ENCODE data around the gene DBF4.
"Not testable (repeated sequence)": the region's sequence is repeated elsewhere in the genome, so short reads cannot be mapped to it uniquely, and the experiment has no call there.

The DBF4 gene

GRCh38 chr7:87876040-87876868 lies at the start of gene DBF4, which contains the start of gene SLC25A40:
TSS of gene DBF4 (plus strand) at chr7:87876493. CDS start at chr7:87876733, 240 bp downstream.
TSS of gene SLC25A40 (minus strand) at chr7:87876360. CDS start at chr7:87858727, 17,633 bp downstream.
- Histone ChIP-seq H3K36me3 (ENCODE audit: control insufficient read depth, insufficient read depth, low read length) (no peaks in the 10 kb centered on the region; the same call in none of the 2 replicates), H3K27me3 (replicated peaks; ENCODE audit: control insufficient read depth, insufficient read depth, low read length) (no peaks in the 10 kb centered on the region), H3K4me3 (replicated peaks; ENCODE audit: low read depth, low read length) (peak within 1 kb of the TSS; percentile 90)
- no peak for TF ChIP-seq CTCF (IDR thresholded peaks at IDR 0.05; ENCODE audit: insufficient read depth, low read length, poor library complexity, severe bottlenecking)
- DNase-seq (ENCODE audit: extremely low read depth, insufficient read length), result peak; percentile 100

GRCh38 chr7:87828383-87828782 lies 47.9 kb upstream of the DBF4 start:
- not testable (repeated sequence) for H3K4me3 ChIP-seq (replicated peaks; ENCODE audit: low read depth, low read length); H3K36me3 ChIP-seq (ENCODE audit: control insufficient read depth, insufficient read depth, low read length); H3K27me3 ChIP-seq (replicated peaks; ENCODE audit: control insufficient read depth, insufficient read depth, low read length); DNase-seq (ENCODE audit: extremely low read depth, insufficient read length)

GRCh38 chr7:87831097-87831496 lies 45.2 kb upstream of the DBF4 start:
- no peak for TF ChIP-seq CTCF (IDR thresholded peaks at IDR 0.05; ENCODE audit: insufficient read depth, low read length, poor library complexity, severe bottlenecking)
- no peak for DNase-seq (ENCODE audit: extremely low read depth, insufficient read length)
- Histone ChIP-seq H3K27me3 (replicated peaks; ENCODE audit: control insufficient read depth, insufficient read depth, low read length) (no peaks in the 10 kb centered on the region), H3K4me3 (replicated peaks; ENCODE audit: low read depth, low read length) (no peak overlapping the region), H3K36me3 (ENCODE audit: control insufficient read depth, insufficient read depth, low read length) (no peaks in the 10 kb centered on the region)

GRCh38 chr7:87833130-87833529 lies 43.2 kb upstream of the DBF4 start:
- no peak for DNase-seq (ENCODE audit: extremely low read depth, insufficient read length)
- H3K36me3 ChIP-seq (ENCODE audit: control insufficient read depth, insufficient read depth, low read length), result no peaks in the 10 kb centered on the region

GRCh38 chr7:87837597-87837996 lies 38.7 kb upstream of the DBF4 start:
- Histone ChIP-seq H3K36me3 (ENCODE audit: control insufficient read depth, insufficient read depth, low read length) (no peaks in the 10 kb centered on the region; the same call in none of the 2 replicates), H3K4me3 (replicated peaks; ENCODE audit: low read depth, low read length) (no peak overlapping the region), H3K27me3 (replicated peaks; ENCODE audit: control insufficient read depth, insufficient read depth, low read length) (no peaks in the 10 kb centered on the region)
- no peak for TF ChIP-seq CTCF (IDR thresholded peaks at IDR 0.05; ENCODE audit: insufficient read depth, low read length, poor library complexity, severe bottlenecking)
- DNase-seq (ENCODE audit: extremely low read depth, insufficient read length), result no peak

More at GRCh38 chr7:87833130-87833529, 43.2 kb upstream of the DBF4 start:
- Histone ChIP-seq H3K27me3 (replicated peaks; ENCODE audit: control insufficient read depth, insufficient read depth, low read length) (no peaks in the 10 kb centered on the region), H3K4me3 (replicated peaks; ENCODE audit: low read depth, low read length) (no peak overlapping the region)
- no peak for TF ChIP-seq CTCF (IDR thresholded peaks at IDR 0.05; ENCODE audit: insufficient read depth, low read length, poor library complexity, severe bottlenecking)

- no peak for DNase-seq (ENCODE audit: extremely low read depth, insufficient read length)
- H3K36me3 ChIP-seq (ENCODE audit: control insufficient read depth, insufficient read depth, low read length), result peaks cover 1% of the 10 kb centered on the region
Measured at GRCh38 chr7:87850836-87851593, 25.3 kb upstream of the DBF4 start.

More at GRCh38 chr7:87850836-87851593, 25.3 kb upstream of the DBF4 start:
- TF ChIP-seq CTCF (IDR thresholded peaks at IDR 0.05; ENCODE audit: insufficient read depth, low read length, poor library complexity, severe bottlenecking), result no peak
- Histone ChIP-seq H3K27me3 (replicated peaks; ENCODE audit: control insufficient read depth, insufficient read depth, low read length) (no peaks in the 10 kb centered on the region), H3K4me3 (replicated peaks; ENCODE audit: low read depth, low read length) (no peak overlapping the region)
